CD14-positive monocyte (primary cell): ENCODE data around the gene GALNT18. TPM values are rescaled to one million over a fixed set of nuclear protein-coding genes. Genes with fewer than 3 reads are reported as not detected.

ENCODE experiments used
- DNase-seq, 3 donors: peaks; one replicate each; pipeline ENCODE4 v3.0.0-alpha.2; 2011 to 2022
- H2AFZ ChIP-seq: 2 replicates; pipeline ENCODE4 v1.6.0; 2012; ENCODE audit warnings: mild to moderate bottlenecking, low read depth, low read length, inconsistent platforms; ENCODE audit not compliant: insufficient read depth, poor library complexity, severe bottlenecking
- H3K27ac ChIP-seq, 2 donors: 1 replicate in 1 of 2; 2 replicates in 1 of 2; pipeline ENCODE4 v1.5.1; 2012 to 2013; ENCODE audit warnings: low read length in 2 of 2, control low read depth in 1 of 2, inconsistent platforms in 1 of 2, low read depth in 1 of 2, mild to moderate bottlenecking in 1 of 2
- H3K27me3 ChIP-seq, 2 donors: one replicate each; pipeline versions ENCODE4 v1.6.0 to v1.6.1; 2011 to 2013; ENCODE audit warnings: low read length in 2 of 2; ENCODE audit not compliant: control insufficient read depth in 2 of 2, insufficient read depth in 2 of 2
- H3K36me3 ChIP-seq, 2 donors: replicated peaks in 1 of 2; 1 replicate in 1 of 2; 2 replicates in 1 of 2; pipeline versions ENCODE4 v1.5.1 to v1.6.1; 2012 to 2013; ENCODE audit warnings: low read length in 2 of 2, control low read depth in 1 of 2, inconsistent platforms in 1 of 2, mild to moderate bottlenecking in 1 of 2; ENCODE audit not compliant: insufficient read depth in 2 of 2, control insufficient read depth in 1 of 2
- H3K4me1 ChIP-seq, 2 donors: 1 replicate in 1 of 2; 2 replicates in 1 of 2; pipeline versions ENCODE4 v1.5.1 to v1.6.1; 2012 to 2013; ENCODE audit warnings: low read length in 2 of 2, control low read depth in 1 of 2, inconsistent platforms in 1 of 2, mild to moderate bottlenecking in 1 of 2, moderate library complexity in 1 of 2; ENCODE audit not compliant: insufficient read depth in 2 of 2, control insufficient read depth in 1 of 2
- H3K4me2 ChIP-seq: replicated peaks from 2 replicates; pipeline ENCODE3; 2012; ENCODE audit warnings: low read length, moderate library complexity, mild to moderate bottlenecking; ENCODE audit not compliant: poor library complexity, severe bottlenecking; ENCODE audit errors: extremely low read depth
- H3K4me3 ChIP-seq, 3 experiments: fragments of 200-600 bp in 1 of 3; sonication (generic) in 1 of 3; replicated peaks in 1 of 3; 1 replicate in 2 of 3; 2 replicates in 1 of 3; pipeline ENCODE4 v1.5.1; 2011 to 2013; ENCODE audit warnings: low read length in 3 of 3, mild to moderate bottlenecking in 3 of 3, control low read depth in 2 of 3, low read depth in 2 of 3, inconsistent platforms in 1 of 3, moderate library complexity in 1 of 3
- H3K79me2 ChIP-seq: 2 replicates; pipeline ENCODE4 v1.6.0; 2012; ENCODE audit warnings: mild to moderate bottlenecking, control low read depth, inconsistent platforms, low read length, moderate library complexity; ENCODE audit not compliant: insufficient read depth
- H3K9ac ChIP-seq: 2 replicates; pipeline ENCODE4 v1.6.0; 2017; ENCODE audit warnings: low read length, mild to moderate bottlenecking; ENCODE audit not compliant: insufficient read depth, poor library complexity, severe bottlenecking
- H3K9me3 ChIP-seq, 2 donors: replicated peaks in 1 of 2; 1 replicate in 1 of 2; 2 replicates in 1 of 2; pipeline versions ENCODE4 v1.5.1 to v1.6.1; 2012 to 2013; ENCODE audit warnings: low read length in 2 of 2, control low read depth in 1 of 2; ENCODE audit not compliant: control insufficient read depth in 1 of 2, insufficient read depth in 1 of 2
- H4K20me1 ChIP-seq: 2 replicates; pipeline ENCODE4 v1.6.0; 2012; ENCODE audit warnings: mild to moderate bottlenecking, low read length, control low read depth, moderate library complexity; ENCODE audit not compliant: insufficient read depth
- H3K27ac Mint-ChIP-seq, 7 donors: one replicate each; pipeline ENCODE4 v1.8.0; 2020; ENCODE audit warnings: mild to moderate bottlenecking in 7 of 7, mixed read lengths in 7 of 7, moderate library complexity in 6 of 7, inconsistent platforms in 2 of 7
- H3K27me3 Mint-ChIP-seq, 3 donors: one replicate each; pipeline ENCODE4 v1.8.0; 2021 to 2022; ENCODE audit warnings: low read depth in 3 of 3, mild to moderate bottlenecking in 3 of 3, mixed read lengths in 3 of 3, moderate library complexity in 3 of 3, inconsistent platforms in 1 of 3
- H3K36me3 Mint-ChIP-seq, 2 donors: one replicate each; pipeline ENCODE4 v1.8.0; 2020; ENCODE audit warnings: mixed read lengths in 2 of 2, inconsistent platforms in 1 of 2, mild to moderate bottlenecking in 1 of 2
- H3K4me1 Mint-ChIP-seq: one replicate; pipeline ENCODE4 v1.8.0; 2020; ENCODE audit warnings: mild to moderate bottlenecking, mixed read lengths
- H3K4me3 Mint-ChIP-seq, 2 donors: one replicate each; pipeline ENCODE4 v1.8.0; 2020; ENCODE audit warnings: mild to moderate bottlenecking in 2 of 2, mixed read lengths in 2 of 2, moderate library complexity in 1 of 2
- H3K9me3 Mint-ChIP-seq, 7 donors: one replicate each; pipeline ENCODE4 v1.8.0; 2020 to 2022; ENCODE audit warnings: mixed read lengths in 7 of 7, mild to moderate bottlenecking in 6 of 7, moderate library complexity in 6 of 7, inconsistent platforms in 2 of 7
- WGBS: methylation state at CpG from one replicate; pipeline ENCODE4 v1.1.5; 2013; ENCODE audit warnings: missing lambda C conversion rate; ENCODE audit not compliant: insufficient coverage; 5-methylcytosine and 5-hydroxymethylcytosine counted together
- intact Hi-C, 2 donors: fragments of 100-400 bp; cut with micrococcal nuclease; formaldehyde crosslinking; loops; one replicate each; pipeline versions ENCODE4 v1.15.0 to v1.15.1; 2023
- polyA plus RNA-seq, 3 donors: library from polyadenylated mRNA; depleted of rRNA in 1 of 3; unstranded in 2 of 3; stranded (reverse) in 1 of 3; fragments of 300-500 nt in 2 of 3; fragments of >200 nt in 1 of 3; fragmentation: Illumina TruSeq in 2 of 3; gene quantifications; 1 replicate in 2 of 3; 2 replicates in 1 of 3; pipeline ENCODE4 v1.2.3, GENCODE V29; 2012 to 2021
- TF ChIP-seq, protein P1 (sequence below): fragments of 200-600 bp; IDR thresholded peaks from one replicate; pipeline ENCODE4 v1.8.0; 2022; ENCODE audit warnings: antibody characterized with exemption, mild to moderate bottlenecking

GALNT18 gene
- polyA plus RNA-seq, 3 donors = not detected

DNA sequence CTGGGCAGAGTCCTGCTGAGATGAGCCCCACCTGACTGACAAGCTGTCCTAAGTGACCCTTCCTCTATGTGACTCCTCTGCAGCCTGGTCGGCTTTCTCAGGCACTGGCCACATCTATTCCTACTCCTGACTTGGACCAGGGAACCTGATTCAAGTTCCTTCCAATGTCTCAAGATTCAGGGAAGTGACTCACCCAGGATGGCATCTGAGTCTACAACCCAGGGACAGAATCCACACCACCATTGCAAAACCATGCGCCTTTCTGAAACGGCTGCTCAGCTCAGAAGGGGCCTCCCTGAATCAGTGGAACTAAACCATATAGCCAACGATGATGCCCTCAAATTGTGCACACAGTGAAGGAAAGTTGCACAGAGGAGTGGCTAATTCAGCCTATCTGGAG lies 204.9 kb downstream of the GALNT18 start:
- Histone ChIP-seq H3K4me1 (peaks cover 14 to 21% of the 10 kb centered on the region in 2 donors), H3K9ac (no peak overlapping the region), H3K27me3 (peaks cover 72 to 87% of the 10 kb centered on the region in 2 donors), H3K9me3 (no peaks in the 10 kb centered on the region), H3K4me2 (peak overlapping the region; percentile 52), H4K20me1 (no peaks in the 10 kb centered on the region), H3K79me2 (no peaks in the 10 kb centered on the region), H2AFZ (no peak overlapping the region), H3K4me3 (peak overlapping the region in 1 of 3 experiments; percentile 6), H3K36me3 (no peaks in the 10 kb centered on the region), H3K27ac (no peak overlapping the region)
- peaks cover 15% of the 10 kb centered on the region for H3K4me1 Mint-ChIP-seq
- TF ChIP-seq, protein P1, sequence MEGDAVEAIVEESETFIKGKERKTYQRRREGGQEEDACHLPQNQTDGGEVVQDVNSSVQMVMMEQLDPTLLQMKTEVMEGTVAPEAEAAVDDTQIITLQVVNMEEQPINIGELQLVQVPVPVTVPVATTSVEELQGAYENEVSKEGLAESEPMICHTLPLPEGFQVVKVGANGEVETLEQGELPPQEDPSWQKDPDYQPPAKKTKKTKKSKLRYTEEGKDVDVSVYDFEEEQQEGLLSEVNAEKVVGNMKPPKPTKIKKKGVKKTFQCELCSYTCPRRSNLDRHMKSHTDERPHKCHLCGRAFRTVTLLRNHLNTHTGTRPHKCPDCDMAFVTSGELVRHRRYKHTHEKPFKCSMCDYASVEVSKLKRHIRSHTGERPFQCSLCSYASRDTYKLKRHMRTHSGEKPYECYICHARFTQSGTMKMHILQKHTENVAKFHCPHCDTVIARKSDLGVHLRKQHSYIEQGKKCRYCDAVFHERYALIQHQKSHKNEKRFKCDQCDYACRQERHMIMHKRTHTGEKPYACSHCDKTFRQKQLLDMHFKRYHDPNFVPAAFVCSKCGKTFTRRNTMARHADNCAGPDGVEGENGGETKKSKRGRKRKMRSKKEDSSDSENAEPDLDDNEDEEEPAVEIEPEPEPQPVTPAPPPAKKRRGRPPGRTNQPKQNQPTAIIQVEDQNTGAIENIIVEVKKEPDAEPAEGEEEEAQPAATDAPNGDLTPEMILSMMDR = no peak
- peaks cover 62 to 96% (median 76%) of the 10 kb centered on the region in 3 donors for H3K27me3 Mint-ChIP-seq
- DNase-seq = peak; percentile 14 to 58 (median 21)
- peaks cover 0 to 2% (median 0%) of the 10 kb centered on the region in 7 donors for H3K9me3 Mint-ChIP-seq
- H3K4me3 Mint-ChIP-seq = peak overlapping the region in 1 of 2 donors; percentile 69
- intact Hi-C loops = no loop called here
- H3K36me3 Mint-ChIP-seq = no peaks in the 10 kb centered on the region
- WGBS = 6% methylated on average over 3 of the region's 4 CpGs
- peak overlapping the region in 3 of 7 donors; percentile 4 to 79 (median 78) for H3K27ac Mint-ChIP-seq

DNA sequence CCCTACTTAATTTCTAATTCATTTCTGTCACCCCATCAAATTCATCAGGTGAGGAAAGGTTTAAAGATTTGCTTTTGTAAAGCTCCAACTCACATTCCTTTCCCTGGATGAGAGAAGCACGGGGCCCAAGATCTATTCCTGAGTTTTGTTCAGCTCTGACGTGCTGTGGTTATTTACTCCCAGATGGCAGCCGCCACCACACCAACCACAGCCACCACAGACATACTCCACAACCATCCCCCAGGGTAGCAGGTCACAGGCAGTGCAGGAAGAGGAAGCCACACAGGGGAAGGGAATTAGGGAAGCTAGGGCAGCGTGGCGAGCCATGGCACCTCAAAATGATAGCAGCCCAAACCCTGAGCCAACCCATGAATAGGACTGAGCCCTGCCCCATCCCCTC lies 205.3 kb downstream of the GALNT18 start:
- Mint-ChIP-seq H3K9me3 (peaks cover 0 to 2% (median 0%) of the 10 kb centered on the region in 7 donors), H3K27me3 (peaks cover 66 to 95% (median 77%) of the 10 kb centered on the region in 3 donors), H3K4me3 (peak overlapping the region in 1 of 2 donors; percentile 69), H3K27ac (peak overlapping the region in 3 of 7 donors; percentile 4 to 79 (median 78)), H3K36me3 (no peaks in the 10 kb centered on the region), H3K4me1 (peaks cover 15% of the 10 kb centered on the region)
- 0% methylated on average over 2 of the region's 5 CpGs for WGBS
- Histone ChIP-seq H2AFZ (no peak overlapping the region), H3K4me1 (peaks cover 14 to 21% of the 10 kb centered on the region in 2 donors), H3K4me2 (peak overlapping the region; percentile 52), H3K27ac (no peak overlapping the region), H3K4me3 (peak overlapping the region in 1 of 3 experiments; percentile 6), H3K27me3 (peaks cover 72 to 88% of the 10 kb centered on the region in 2 donors), H3K79me2 (no peaks in the 10 kb centered on the region), H3K9me3 (no peaks in the 10 kb centered on the region), H3K9ac (no peak overlapping the region), H4K20me1 (no peaks in the 10 kb centered on the region), H3K36me3 (no peaks in the 10 kb centered on the region)
- DNase-seq = peak; percentile 21 to 53 (median 23)
- intact Hi-C loops = no loop called here
- TF ChIP-seq, protein P1 = no peak
